Liver (tissue), 3 donors: ENCODE measurements around the gene SLC9A4.

Source experiments
- CTCF ChIP-seq: fragments of 150-350 bp; IDR thresholded peaks from 2 replicates; pipeline ENCODE4 v1.5.1; 2017; ENCODE audit warnings: improper control_type of control experiment, low read depth, low read length; ENCODE audit not compliant: missing input control
- HNF4G ChIP-seq: IDR thresholded peaks from 2 replicates; pipeline ENCODE4 v1.6.1; 2016; ENCODE audit warnings: antibody characterized with exemption
- JUND ChIP-seq, 2 donors: IDR thresholded peaks; 2 replicates each; pipeline ENCODE4 v1.6.1; 2016; ENCODE audit warnings: antibody characterized with exemption in 2 of 2
- MAX ChIP-seq: IDR thresholded peaks from 2 replicates; pipeline ENCODE4 v1.6.1; 2016; ENCODE audit warnings: antibody characterized with exemption
- RXRA ChIP-seq, 2 donors: IDR thresholded peaks; 2 replicates each; pipeline ENCODE4 v1.6.1; 2017 to 2018; ENCODE audit warnings: antibody characterized with exemption in 2 of 2, mild to moderate bottlenecking in 1 of 2
- SP1 ChIP-seq: IDR thresholded peaks from 2 replicates; pipeline ENCODE4 v1.6.1; 2018; ENCODE audit warnings: antibody characterized with exemption, mild to moderate bottlenecking
- YY1 ChIP-seq: IDR thresholded peaks from 2 replicates; pipeline ENCODE4 v1.6.1; 2016; ENCODE audit warnings: antibody characterized with exemption, mild to moderate bottlenecking
- donor health status: healthy.
- donor health status: healthy.

- TF ChIP-seq JUND (IDR thresholded peaks at IDR 0.05) = no peak
- TF ChIP-seq CTCF = no peak
- TF ChIP-seq RXRA (IDR thresholded peaks at IDR 0.05) = no peak
- TF ChIP-seq YY1 = no peak
- TF ChIP-seq MAX = no peak
- no peak for TF ChIP-seq SP1
- TF ChIP-seq HNF4G = no peak
These were observed 78.5 kb downstream of the SLC9A4 start for GRCh38 chr2:102551329-102552096.
